ENCODE results near the gene UBE3B.

UBE3B gene

DNA sequence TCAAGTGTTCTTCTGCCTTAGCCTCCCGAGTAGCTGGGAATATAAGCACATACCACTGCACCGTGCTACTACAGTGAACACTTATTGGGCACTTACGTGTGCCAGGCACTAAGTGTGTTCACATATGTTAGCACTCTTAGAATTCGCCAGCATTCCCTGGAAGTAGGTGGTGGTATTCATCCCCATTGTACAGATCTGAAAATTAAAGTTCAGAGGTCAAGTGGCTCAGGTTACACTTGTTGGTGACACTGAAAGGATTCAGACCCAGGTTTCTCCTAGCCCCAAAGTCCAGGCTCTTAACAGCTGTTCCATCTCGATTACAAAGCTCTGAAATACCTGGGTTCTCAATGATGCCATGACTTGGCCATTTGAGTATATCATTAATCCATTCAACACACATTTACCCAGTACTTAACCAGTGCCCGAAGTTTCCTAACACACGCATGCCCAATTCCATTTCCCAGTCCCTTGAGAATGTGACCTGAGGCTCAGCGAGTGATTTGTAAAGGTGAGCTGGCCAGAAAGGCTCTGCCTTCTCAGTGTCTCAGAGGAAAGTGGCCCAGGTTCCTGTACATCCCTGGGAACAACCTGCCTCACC, 101.0 kb downstream of the UBE3B start:
- DNase-seq: no peak

GRCh38 chr12:109579639-109580038, 102.2 kb downstream of the UBE3B start:
- no peak for DNase-seq

GRCh38 chr12:109580272-109580671, 102.8 kb downstream of the UBE3B start:
- no peak for DNase-seq

DNA sequence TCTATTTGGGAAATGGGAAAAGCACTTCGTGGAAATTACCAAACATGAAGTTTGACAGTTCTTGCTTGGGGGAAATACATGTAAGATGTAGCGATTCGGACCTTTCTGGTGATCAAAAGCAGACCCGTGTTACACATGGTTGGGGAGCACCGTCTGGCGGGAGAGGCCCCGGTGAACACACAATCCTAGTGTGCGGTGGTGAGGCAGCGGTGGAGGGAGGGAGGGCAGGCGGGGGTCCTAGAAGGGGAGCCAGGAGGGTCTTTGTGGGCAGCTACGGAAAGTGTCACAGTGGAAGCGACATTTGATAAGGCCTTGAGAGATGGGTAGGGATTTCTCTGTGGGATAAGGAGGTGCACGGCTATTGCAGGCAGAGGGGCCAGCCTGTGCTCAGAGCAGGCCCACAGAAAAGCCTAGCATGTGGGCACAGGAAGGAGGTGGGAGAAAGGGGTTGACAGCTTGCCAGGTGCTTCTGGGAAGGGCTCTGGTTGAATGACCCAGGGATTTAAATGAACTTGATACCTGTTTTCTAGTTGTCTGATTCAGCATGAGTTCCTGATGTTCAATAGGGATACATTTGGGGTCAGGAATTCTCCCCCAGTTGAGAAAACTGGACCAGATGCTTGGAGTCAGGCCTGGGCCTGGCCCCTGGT, 103.4 kb downstream of the UBE3B start:
- DNase-seq: no peak

DNA sequence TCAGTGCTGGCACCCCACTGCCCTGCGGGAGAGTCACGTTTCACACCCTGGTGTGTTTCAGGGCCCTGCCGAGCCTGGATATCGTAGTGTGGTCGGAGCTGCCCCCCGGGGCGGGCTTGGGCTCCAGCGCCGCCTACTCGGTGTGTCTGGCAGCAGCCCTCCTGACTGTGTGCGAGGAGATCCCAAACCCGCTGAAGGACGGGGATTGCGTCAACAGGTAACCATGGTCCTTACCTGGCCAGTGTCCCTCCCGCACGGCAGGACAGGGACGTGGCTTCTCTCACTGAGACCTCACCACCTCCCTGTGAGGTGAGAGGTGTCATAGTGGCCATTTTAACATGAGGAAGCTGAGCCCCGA, 103.9 kb downstream of the UBE3B start:
- DNase-seq: no peak

GRCh38 chr12:109581856-109582255, 104.4 kb downstream of the UBE3B start:
- no peak for DNase-seq

- DNase-seq: no peak
Observed at GRCh38 chr12:109582636-109583035, 105.2 kb downstream of the UBE3B start.

DNA sequence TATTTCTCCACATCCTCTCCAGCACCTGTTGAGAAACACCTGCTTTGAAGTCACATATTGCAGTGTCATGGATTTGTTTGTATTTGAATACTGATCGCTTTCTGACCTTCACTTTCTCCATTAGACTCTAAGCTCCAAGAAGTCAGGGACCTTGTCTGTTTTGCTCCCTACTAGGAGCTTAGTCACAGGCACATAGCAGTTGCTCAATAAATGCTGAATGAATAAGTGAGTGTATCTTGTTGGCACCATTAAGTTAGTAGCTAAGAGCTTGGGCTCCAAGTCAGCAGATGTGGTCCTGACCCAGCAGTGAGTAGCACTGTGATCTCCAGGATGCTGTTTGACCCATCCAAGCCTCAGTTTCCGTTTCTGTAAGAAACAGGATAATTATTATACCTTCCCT, 106.3 kb downstream of the UBE3B start:
- no peak for DNase-seq

Data from T-helper 2 cell (primary cell).